CD4-positive, alpha-beta T cell treated with Interleukin-10 for 1 hour (primary cell): ENCODE results near the gene ZNF592.
"Not testable (repeated sequence)": the region's sequence is repeated elsewhere in the genome, so short reads cannot be mapped to it uniquely, and the experiment has no call there.

Experiments used
- DNase-seq: peaks from one replicate; pipeline ENCODE4 v3.0.0-alpha.2; 2020

Gene ZNF592, protein sequence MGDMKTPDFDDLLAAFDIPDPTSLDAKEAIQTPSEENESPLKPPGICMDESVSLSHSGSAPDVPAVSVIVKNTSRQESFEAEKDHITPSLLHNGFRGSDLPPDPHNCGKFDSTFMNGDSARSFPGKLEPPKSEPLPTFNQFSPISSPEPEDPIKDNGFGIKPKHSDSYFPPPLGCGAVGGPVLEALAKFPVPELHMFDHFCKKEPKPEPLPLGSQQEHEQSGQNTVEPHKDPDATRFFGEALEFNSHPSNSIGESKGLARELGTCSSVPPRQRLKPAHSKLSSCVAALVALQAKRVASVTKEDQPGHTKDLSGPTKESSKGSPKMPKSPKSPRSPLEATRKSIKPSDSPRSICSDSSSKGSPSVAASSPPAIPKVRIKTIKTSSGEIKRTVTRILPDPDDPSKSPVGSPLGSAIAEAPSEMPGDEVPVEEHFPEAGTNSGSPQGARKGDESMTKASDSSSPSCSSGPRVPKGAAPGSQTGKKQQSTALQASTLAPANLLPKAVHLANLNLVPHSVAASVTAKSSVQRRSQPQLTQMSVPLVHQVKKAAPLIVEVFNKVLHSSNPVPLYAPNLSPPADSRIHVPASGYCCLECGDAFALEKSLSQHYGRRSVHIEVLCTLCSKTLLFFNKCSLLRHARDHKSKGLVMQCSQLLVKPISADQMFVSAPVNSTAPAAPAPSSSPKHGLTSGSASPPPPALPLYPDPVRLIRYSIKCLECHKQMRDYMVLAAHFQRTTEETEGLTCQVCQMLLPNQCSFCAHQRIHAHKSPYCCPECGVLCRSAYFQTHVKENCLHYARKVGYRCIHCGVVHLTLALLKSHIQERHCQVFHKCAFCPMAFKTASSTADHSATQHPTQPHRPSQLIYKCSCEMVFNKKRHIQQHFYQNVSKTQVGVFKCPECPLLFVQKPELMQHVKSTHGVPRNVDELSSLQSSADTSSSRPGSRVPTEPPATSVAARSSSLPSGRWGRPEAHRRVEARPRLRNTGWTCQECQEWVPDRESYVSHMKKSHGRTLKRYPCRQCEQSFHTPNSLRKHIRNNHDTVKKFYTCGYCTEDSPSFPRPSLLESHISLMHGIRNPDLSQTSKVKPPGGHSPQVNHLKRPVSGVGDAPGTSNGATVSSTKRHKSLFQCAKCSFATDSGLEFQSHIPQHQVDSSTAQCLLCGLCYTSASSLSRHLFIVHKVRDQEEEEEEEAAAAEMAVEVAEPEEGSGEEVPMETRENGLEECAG (N-terminal part only)

GRCh38 chr15:84748274-84749110 lies at the start of gene ZNF592:
ZNF592 (plus strand) TSS chr15:84748592; CDS start chr15:84782676, 34,084 bp downstream.
- peak; percentile 88 for DNase-seq

DNA sequence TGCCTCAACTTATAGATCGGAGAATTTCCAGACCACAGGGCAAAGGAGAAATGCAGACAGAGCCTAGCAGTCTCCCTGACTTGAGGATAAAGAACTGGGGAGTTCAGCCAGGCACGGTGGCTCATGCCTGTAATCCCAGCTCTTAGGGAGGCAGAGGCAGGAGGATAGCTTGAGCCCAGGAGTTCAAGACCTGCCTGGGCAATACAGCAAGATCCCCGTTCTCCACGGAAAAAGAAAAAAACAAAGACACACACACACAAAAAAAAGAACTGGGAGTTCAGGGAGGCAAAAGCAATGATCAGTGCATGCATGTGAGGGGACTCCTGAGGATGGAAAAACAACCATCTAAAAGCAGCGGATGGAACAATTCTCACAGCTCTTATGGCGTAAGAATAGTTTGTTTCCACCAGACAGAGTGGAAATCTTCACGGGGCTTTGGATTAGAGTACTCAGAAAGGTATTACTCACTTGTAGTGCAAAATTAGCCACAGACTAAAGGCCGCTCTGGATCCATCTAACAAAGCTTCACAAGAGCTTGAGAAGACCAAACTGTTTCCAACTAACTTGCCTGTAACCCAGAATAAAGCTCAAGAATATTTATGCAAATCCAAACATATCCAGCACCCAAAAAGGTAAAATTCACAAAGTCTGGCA lies 48.7 kb upstream of the ZNF592 start:
- DNase-seq, result no peak

- DNase-seq, result no peak
Observed at GRCh38 chr15:84702961-84703482, 45.4 kb upstream of the ZNF592 start.

- DNase-seq, result no peak
Observed at GRCh38 chr15:84703808-84704207, 44.6 kb upstream of the ZNF592 start.

DNA sequence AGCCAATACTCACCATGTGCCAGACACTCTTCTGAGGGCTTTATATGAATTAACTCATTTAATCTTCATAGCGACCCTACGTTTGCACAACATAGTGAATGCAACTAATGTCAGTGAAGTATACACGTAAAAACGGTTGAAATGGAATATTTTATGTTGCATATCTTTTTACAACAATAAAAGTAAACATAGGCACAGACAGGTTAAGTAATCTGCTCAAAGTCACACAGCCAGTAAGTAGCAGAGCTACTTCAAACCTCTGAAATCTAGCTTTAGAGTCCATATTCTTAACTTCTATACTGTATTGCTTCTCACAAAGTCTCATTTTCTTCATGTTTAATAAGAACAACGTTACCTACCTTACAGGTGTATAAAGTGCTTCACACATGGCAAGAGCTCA lies 34.0 kb upstream of the ZNF592 start:
- DNase-seq, result no peak

DNA sequence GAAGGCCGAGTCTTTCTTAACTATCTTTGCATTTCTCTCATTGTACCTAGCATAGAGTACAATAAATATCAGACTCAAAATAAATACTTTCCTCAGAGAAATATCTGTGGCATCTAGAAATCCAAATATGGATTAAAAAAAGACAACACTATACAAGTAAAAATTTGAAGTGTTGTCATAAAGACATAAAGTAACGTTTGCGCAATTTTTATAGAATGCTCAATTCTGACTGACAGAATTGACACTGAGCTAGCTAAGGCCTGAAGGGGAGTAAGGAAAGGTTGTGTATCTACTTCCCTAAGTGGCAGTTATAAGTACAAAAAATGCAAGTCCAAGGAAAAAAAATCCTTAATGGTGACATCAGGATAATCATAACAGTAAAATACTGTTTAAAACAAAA lies 33.6 kb upstream of the ZNF592 start:
- DNase-seq, result no peak

DNA sequence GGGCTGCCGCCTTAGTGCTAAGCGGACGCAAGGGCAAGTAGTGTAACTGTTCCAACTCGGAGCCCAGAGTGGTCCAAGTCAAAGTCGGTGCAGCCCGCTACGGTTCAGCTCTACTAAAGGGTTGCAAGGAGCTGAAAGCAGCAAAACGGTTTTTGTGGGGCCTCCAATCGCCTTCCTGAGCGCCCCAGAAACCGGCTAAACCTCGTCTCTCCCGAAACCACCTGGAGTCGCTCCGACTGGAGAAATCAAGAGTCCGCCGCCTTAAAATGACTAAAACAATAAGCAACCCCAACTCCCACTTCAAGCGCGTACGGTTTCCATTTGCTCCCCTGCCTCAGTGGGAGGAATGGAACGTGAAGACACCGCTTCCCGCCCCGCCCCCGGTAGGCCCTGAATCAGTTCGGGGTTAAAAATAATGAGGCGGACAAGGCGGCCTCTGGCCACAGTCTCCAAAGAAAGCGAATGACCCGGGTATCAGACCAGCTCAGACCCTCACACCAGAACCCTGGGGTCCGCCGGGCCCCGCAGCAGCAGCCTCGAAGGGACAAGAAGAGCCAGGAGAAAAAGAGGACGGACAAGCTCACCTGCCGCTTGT lies 32.9 kb upstream of the ZNF592 start:
- peak; percentile 28 for DNase-seq

DNA sequence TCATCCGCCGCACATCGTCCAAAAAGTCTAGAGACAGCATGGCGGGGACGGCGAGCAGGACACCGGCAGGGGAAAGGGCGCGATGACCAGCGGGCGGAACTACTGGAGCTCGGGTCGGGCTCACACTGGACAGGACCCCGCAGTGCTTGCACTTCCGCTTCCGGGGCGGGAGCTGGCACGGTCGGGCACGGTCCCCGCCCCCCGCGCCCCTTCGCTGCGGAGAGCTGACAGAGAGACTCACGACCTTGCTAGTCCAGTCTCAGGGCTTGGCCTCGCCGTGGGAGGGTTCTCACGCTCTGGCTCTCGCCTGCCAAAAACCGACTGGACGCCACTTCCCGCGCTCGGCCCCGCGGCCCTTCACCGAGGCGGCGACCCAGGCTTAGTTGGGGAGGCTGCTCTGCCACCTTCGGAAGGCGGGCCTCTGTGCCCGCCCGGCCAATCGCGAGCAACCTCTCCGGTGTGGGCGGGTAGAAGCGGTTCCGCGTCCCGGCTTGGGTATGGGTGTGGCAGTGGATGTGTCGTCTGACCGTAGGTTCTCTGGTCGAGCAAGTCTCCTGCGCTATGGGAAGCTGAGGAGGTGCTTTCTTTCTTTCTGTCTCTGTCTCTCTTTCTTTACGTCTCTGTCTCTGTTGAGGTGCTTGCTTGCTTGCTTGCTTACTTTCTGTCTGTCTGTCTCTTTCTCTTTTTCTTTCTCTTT lies 32.2 kb upstream of the ZNF592 start, which contains the start of gene SEC11A:
TSS of gene SEC11A (minus strand) at position 104 of the 697 bp plus-strand sequence. CDS start at position 40, 64 bp downstream.
- peak; percentile 93 for DNase-seq

- DNase-seq, result peak; percentile 34
Observed at GRCh38 chr15:84721371-84721770, 27.0 kb upstream of the ZNF592 start.

- no peak for DNase-seq
Observed at GRCh38 chr15:84722628-84723027, 25.8 kb upstream of the ZNF592 start.

DNA sequence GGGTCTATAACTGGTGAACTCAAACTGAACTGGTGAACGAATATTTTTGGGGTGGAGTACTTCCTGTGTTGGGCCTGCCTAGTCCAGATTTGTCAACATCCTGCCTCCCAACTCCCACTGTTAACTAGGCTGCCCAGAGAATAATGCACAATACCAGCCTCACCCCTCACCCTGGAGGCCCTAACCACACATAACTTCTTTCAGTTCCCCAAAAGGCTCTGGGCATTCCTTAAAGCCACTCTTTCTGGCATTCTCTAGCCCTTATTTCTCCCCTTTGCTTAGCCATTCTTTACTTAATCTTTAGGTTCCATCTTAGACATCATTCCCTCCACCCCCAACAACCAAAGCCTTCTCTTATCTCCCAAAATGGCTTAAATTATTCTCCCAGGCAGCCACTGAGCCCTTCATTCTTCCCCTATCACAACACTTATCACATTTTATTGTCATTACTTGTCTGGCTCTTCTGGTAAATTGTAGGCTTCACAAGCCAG lies 23.3 kb upstream of the ZNF592 start:
- peak; percentile 58 for DNase-seq

DNA sequence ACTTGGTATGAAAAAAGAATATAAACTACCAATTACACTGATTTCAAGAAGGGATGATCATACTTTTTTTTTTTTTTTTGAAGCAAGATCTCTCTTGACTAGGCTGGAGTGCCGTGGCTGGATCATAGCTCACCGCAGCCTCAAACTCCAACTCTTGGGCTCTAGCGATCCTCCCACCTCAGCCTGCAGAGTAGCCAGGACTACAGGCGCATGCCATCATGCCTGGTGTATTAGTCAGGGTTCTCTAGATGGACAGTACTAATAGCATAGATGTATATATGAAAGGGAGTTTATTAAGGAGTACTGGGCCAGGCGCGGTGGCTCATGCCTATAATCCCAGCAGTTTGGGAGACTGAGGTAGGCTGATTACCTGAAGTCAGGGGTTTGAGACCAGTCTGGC lies 21.0 kb upstream of the ZNF592 start:
- DNase-seq, result no peak

DNA sequence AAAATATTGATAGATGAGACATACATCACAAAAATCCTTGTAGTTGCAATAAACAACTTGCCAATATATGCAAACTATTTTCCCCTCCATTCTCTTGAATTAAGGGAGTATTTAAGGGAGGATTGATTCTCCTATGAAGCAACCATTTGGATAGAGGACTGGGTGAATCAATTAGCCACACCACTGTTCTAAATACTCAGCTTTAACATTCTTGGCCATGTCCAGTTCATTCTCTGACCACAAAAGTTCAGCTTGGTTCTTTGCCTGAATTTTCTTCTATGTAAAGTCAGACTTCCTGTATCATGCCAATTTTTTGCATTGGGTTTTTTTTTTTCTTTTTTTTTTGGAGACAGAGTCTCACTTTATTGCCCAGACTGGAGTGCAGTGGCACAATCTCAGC lies 16.6 kb upstream of the ZNF592 start:
- no peak for DNase-seq

- DNase-seq, result peak; percentile 78
Observed at GRCh38 chr15:84734794-84735479, 13.5 kb upstream of the ZNF592 start.

GRCh38 chr15:84735480-84736061 lies 12.8 kb upstream of the ZNF592 start:
- DNase-seq, result not testable (repeated sequence)

DNA sequence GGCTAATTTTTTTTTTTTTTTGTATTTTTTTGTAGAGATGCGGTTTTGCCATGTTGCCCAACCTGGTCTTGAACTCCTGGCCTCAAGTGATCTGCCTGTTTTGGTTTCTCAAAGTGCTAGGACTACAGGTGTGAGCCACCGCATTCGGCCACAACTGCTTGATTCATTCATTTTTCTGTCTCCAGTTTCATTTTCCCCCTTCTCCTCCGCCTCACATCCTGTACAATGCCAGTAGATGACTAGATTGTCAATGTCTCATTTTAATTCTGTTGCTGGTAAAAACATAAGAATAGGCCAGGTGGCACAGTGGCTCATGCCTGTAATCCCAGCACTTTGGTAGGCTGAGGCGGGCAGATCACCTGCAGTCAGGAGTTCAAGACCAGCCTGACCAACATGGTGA lies 12.0 kb upstream of the ZNF592 start:
- DNase-seq, result peak; percentile 80

GRCh38 chr15:84737005-84737404 lies 11.4 kb upstream of the ZNF592 start:
- no peak for DNase-seq

DNA sequence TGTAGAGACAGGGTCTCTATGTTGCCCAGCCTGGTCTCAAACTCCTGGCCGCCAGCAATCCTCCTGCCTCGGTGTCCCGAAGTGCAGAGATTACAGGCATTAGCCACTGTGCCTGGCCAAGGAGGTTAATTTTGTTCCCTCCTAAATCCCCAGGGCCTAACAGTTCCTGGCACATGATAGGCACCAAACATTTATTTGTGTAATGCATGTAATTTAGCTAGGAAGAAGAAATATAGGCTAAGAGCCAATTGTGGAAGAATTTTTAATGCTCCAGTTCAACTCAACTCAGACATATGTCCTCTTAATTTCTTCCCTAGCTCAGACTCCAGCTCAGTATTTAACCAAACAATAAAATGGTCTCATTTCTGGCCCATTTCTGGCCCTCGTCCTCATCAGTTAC lies 7.7 kb upstream of the ZNF592 start:
- DNase-seq, result no peak

- DNase-seq, result no peak
Observed at GRCh38 chr15:84741121-84741520, 7.3 kb upstream of the ZNF592 start.
